H1 (cell line): Measurements from ENCODE around the gene GREM2. TPM values are rescaled to one million over a fixed set of nuclear protein-coding genes. Genes with fewer than 3 reads are reported as not detected.

Experiments
- CTCF ChIA-PET: fragments of 300-600 bp; sonication (Branson Sonifier 250); formaldehyde crosslinking; loops from one replicate; lab custom pipeline; 2021; ENCODE audit not compliant: partially characterized antibody; lab: Charles Lee
- POLR2A ChIA-PET: fragments of 300-600 bp; sonication (Branson Sonifier 250); formaldehyde crosslinking; loops from one replicate; lab custom pipeline; 2021; ENCODE audit warnings: inconsistent platforms; ENCODE audit not compliant: partially characterized antibody; lab: Charles Lee
- DNase-seq, 2 experiments: peaks; one replicate each; pipeline versions ENCODE4 v3.0.0 to v3.0.0-alpha.2; 2010 to 2022; ENCODE audit warnings: low spot score in 2 of 2, low read depth in 1 of 2, mixed read lengths in 1 of 2
- FAIRE-seq: peaks from 2 replicates; lab custom pipeline; 2011; peaks lifted over from hg19 to GRCh38; lab: Jason Lieb, UNC
- H2AFZ ChIP-seq: 2 replicates; pipeline ENCODE4 v1.8.1; 2012; ENCODE audit warnings: low read length, inconsistent platforms
- H2AK5ac ChIP-seq: 2 replicates; pipeline ENCODE4 v1.6.1; 2013; ENCODE audit warnings: low read depth, low read length
- H2BK120ac ChIP-seq: replicated peaks from 2 replicates; pipeline ENCODE3; 2013; ENCODE audit warnings: low read depth, low read length, inconsistent platforms
- H2BK12ac ChIP-seq: 2 replicates; pipeline ENCODE4 v1.6.1; 2013; ENCODE audit warnings: low read depth, low read length
- H2BK15ac ChIP-seq: 2 replicates; pipeline ENCODE4 v1.6.1; 2013; ENCODE audit warnings: low read length
- H2BK20ac ChIP-seq: 2 replicates; pipeline ENCODE4 v1.6.1; 2013; ENCODE audit warnings: low read length
- H2BK5ac ChIP-seq: 2 replicates; pipeline ENCODE4 v1.6.1; 2013; ENCODE audit warnings: low read depth, low read length
- H3K14ac ChIP-seq: 2 replicates; pipeline ENCODE4 v1.6.1; 2013; ENCODE audit warnings: inconsistent platforms; ENCODE audit not compliant: insufficient read length
- H3K18ac ChIP-seq: 2 replicates; pipeline ENCODE4 v1.6.1; 2013; ENCODE audit warnings: low read length; ENCODE audit errors: extremely low read depth
- H3K23ac ChIP-seq: 2 replicates; pipeline ENCODE4 v1.6.1; 2013; ENCODE audit warnings: inconsistent platforms; ENCODE audit not compliant: insufficient read length
- H3K23me2 ChIP-seq: 2 replicates; pipeline ENCODE4 v1.6.1; 2013; ENCODE audit warnings: low read depth, low read length
- H3K27ac ChIP-seq: 2 replicates; pipeline ENCODE4 v1.6.1; 2011; ENCODE audit warnings: low read depth, low read length, inconsistent platforms
- H3K27me3 ChIP-seq, 4 experiments: replicated peaks in 1 of 4; 1 replicate in 1 of 4; 2 replicates in 3 of 4; pipeline versions ENCODE4 v1.6.1 to v1.8.1; 2011 to 2013; ENCODE audit warnings: low read length in 3 of 4, mild to moderate bottlenecking in 3 of 4, inconsistent platforms in 2 of 4, mixed read lengths in 2 of 4, moderate library complexity in 1 of 4; ENCODE audit not compliant: control insufficient read depth in 3 of 4, insufficient read depth in 3 of 4; ENCODE audit errors: extremely low read depth in 1 of 4
- H3K36me3 ChIP-seq, 4 experiments: 2 replicates each; pipeline versions ENCODE4 v1.6.1 to v1.8.1; 2011 to 2013; ENCODE audit warnings: mild to moderate bottlenecking in 4 of 4, low read length in 3 of 4, moderate library complexity in 2 of 4, control low read depth in 1 of 4, inconsistent platforms in 1 of 4; ENCODE audit not compliant: insufficient read depth in 4 of 4, control insufficient read depth in 2 of 4
- H3K4ac ChIP-seq: replicated peaks from 2 replicates; pipeline ENCODE3; 2013; ENCODE audit warnings: low read length, low read depth, mixed read lengths, inconsistent platforms; ENCODE audit not compliant: insufficient read length
- H3K4me1 ChIP-seq, 4 experiments: replicated peaks in 1 of 4; 1 replicate in 1 of 4; 2 replicates in 3 of 4; pipeline versions ENCODE4 v1.6.1 to v1.8.1; 2011 to 2013; ENCODE audit warnings: low read length in 3 of 4, inconsistent platforms in 2 of 4, mixed read lengths in 1 of 4; ENCODE audit not compliant: insufficient read depth in 4 of 4, control insufficient read depth in 3 of 4
- H3K4me2 ChIP-seq, 2 experiments: 2 replicates each; pipeline versions ENCODE4 v1.6.1 to v1.8.1; 2011 to 2013; ENCODE audit warnings: low read depth in 2 of 2, low read length in 2 of 2, control low read depth in 1 of 2, inconsistent platforms in 1 of 2, mild to moderate bottlenecking in 1 of 2; ENCODE audit not compliant: insufficient read depth in 1 of 2
- H3K4me3 ChIP-seq, 4 experiments: fragments of 200-600, 300-600 bp in 1 of 4; sonication (generic), shearing (Covaris generic), sonication (Bioruptor Twin) in 1 of 4; 2 replicates each; pipeline versions ENCODE4 v1.5.1 to v1.8.1; 2011 to 2016; ENCODE audit warnings: low read length in 4 of 4, low read depth in 3 of 4, control low read depth in 2 of 4, inconsistent platforms in 2 of 4, mild to moderate bottlenecking in 2 of 4, mixed read lengths in 1 of 4, moderate library complexity in 1 of 4; ENCODE audit not compliant: insufficient read depth in 2 of 4; ENCODE audit errors: extremely low read depth in 1 of 4
- H3K56ac ChIP-seq: replicated peaks from 2 replicates; pipeline ENCODE3; 2013; ENCODE audit warnings: low read depth, mild to moderate bottlenecking, mixed read lengths, low read length, inconsistent platforms; ENCODE audit not compliant: insufficient read length
- H3K79me1 ChIP-seq: 2 replicates; pipeline ENCODE4 v1.6.1; 2013; ENCODE audit warnings: low read depth, low read length, control low read depth
- H3K79me2 ChIP-seq, 2 experiments: 2 replicates each; pipeline versions ENCODE4 v1.6.1 to v1.8.1; 2012 to 2013; ENCODE audit warnings: low read length in 2 of 2, mild to moderate bottlenecking in 2 of 2, inconsistent platforms in 1 of 2; ENCODE audit not compliant: insufficient read depth in 2 of 2, control insufficient read depth in 1 of 2
- H3K9ac ChIP-seq, 4 experiments: replicated peaks in 1 of 4; 1 replicate in 1 of 4; 2 replicates in 3 of 4; pipeline versions ENCODE4 v1.6.1 to v1.8.1; 2011 to 2013; ENCODE audit warnings: low read depth in 3 of 4, low read length in 3 of 4, control low read depth in 2 of 4, mild to moderate bottlenecking in 2 of 4, moderate library complexity in 2 of 4, inconsistent platforms in 1 of 4; ENCODE audit errors: extremely low read depth in 1 of 4
- H3K9me3 ChIP-seq, 2 experiments: 2 replicates each; pipeline versions ENCODE4 v1.6.1 to v1.8.1; 2012 to 2013; ENCODE audit warnings: mild to moderate bottlenecking in 2 of 2, moderate library complexity in 2 of 2, control low read depth in 1 of 2, inconsistent platforms in 1 of 2, low read depth in 1 of 2, low read length in 1 of 2, mixed read lengths in 1 of 2; ENCODE audit not compliant: insufficient read depth in 2 of 2
- H4K20me1 ChIP-seq, 2 experiments: replicated peaks in 1 of 2; 2 replicates each; pipeline versions ENCODE3 to v1.8.1; 2011 to 2013; ENCODE audit warnings: inconsistent platforms in 2 of 2, low read length in 2 of 2, mild to moderate bottlenecking in 1 of 2; ENCODE audit not compliant: insufficient read depth in 2 of 2, control insufficient read depth in 1 of 2
- H4K5ac ChIP-seq: 2 replicates; pipeline ENCODE4 v1.6.1; 2013; ENCODE audit warnings: low read length, low read depth, mixed read lengths, inconsistent platforms; ENCODE audit not compliant: insufficient read length
- H4K8ac ChIP-seq: 2 replicates; pipeline ENCODE4 v1.8.0; 2013; ENCODE audit warnings: mild to moderate bottlenecking, moderate library complexity, low read length, inconsistent platforms; ENCODE audit not compliant: insufficient read depth; ENCODE audit errors: extremely low read depth
- H4K91ac ChIP-seq: replicated peaks from 2 replicates; pipeline ENCODE3; 2013; ENCODE audit warnings: low read length, mixed read lengths, inconsistent platforms; ENCODE audit not compliant: insufficient read length
- EGR1 ChIP-seq: IDR thresholded peaks from 2 replicates; pipeline ENCODE4 v1.6.1; 2011; ENCODE audit warnings: low read depth, low read length, borderline replicate concordance
- EP300 ChIP-seq, 2 experiments: IDR thresholded peaks; 1 replicate in 1 of 2; 2 replicates in 1 of 2; pipeline ENCODE4 v1.6.1; 2011 to 2012; ENCODE audit warnings: low read depth in 2 of 2, low read length in 2 of 2, mild to moderate bottlenecking in 2 of 2, borderline replicate concordance in 1 of 2, inconsistent platforms in 1 of 2, moderate library complexity in 1 of 2
- KDM4A ChIP-seq: IDR thresholded peaks from one replicate; pipeline ENCODE4 v1.7.1; 2012; ENCODE audit warnings: low read depth, mild to moderate bottlenecking, moderate library complexity, low read length, inconsistent platforms; ENCODE audit not compliant: severe bottlenecking
- WGBS, 2 experiments: shearing (Covaris generic) in 1 of 2; methylation state at CpG; one replicate each; pipeline versions ENCODE4 v1.1.6 to v1.1.7; 2013 to 2015; ENCODE audit warnings: low lambda C conversion rate in 2 of 2, mixed read lengths in 2 of 2, inconsistent platforms in 1 of 2, low coverage in 1 of 2, missing lambda C conversion rate in 1 of 2; ENCODE audit not compliant: insufficient replicate concordance in 2 of 2, insufficient coverage in 1 of 2, insufficient read length in 1 of 2; ENCODE audit errors: extremely low coverage in 1 of 2, missing lambda C conversion rate in 1 of 2; 5-methylcytosine and 5-hydroxymethylcytosine counted together
- polyA plus RNA-seq, 7 experiments: library from polyadenylated mRNA; depleted of rRNA in 3 of 7; stranded (reverse) in 5 of 7; unstranded in 2 of 7; fragments of >200 nt in 5 of 7; fragments of 200-250 nt in 2 of 7; gene quantifications; 1 replicate in 5 of 7; 2 replicates in 1 of 7; 4 replicates in 1 of 7; pipeline versions ENCODE4 v1.2.1 to v1.2.3, GENCODE V29; 2011 to 2013; ENCODE audit warnings: missing spikeins in 2 of 7, mixed read lengths in 2 of 7
- total RNA-seq: library from RNA; stranded (reverse); fragmentation: NEBNext Ultra II Directional; extraction: Animal tissue kit (Norgen Biotek cat#: 25700); gene quantifications from 2 replicates; pipeline ENCODE4 v1.2.1, GENCODE V29; 2021
- TF ChIP-seq, protein P1 (sequence below): IDR thresholded peaks from 2 replicates; pipeline ENCODE4 v1.6.1; 2012; ENCODE audit warnings: inconsistent platforms
- TF ChIP-seq, protein P2 (sequence below): IDR thresholded peaks from 2 replicates; pipeline ENCODE4 v1.6.1; 2012; ENCODE audit warnings: low read length, inconsistent platforms

Gene GREM2
- total and polyA plus RNA-seq, 2 of the 8 experiments (the other 6 are each of a cell fraction or from before 2014, with no cell fraction given), result 0.05 TPM; not detected in 1

DNA sequence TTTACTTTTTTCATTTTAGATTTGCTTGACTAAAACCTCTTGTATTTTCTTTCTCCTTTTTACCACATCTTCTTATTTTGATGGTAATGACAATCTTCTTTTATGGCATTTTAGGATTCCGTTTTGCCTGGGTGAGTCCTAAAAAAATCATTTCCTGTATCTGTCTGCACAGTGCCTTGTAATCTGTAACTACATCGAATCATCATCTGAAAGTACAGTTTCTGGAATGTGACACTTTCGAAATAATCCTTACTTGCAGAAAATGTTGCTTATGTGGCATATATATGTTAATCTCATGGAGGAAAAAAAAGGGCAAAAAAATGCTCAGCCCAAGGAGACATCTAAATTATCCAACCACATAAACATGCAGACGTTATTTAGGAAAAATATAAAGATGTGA, 29.0 kb downstream of the GREM2 start:
- no peak overlapping the region for H3K4me2 ChIP-seq
- CTCF ChIA-PET, result interaction anchor here (0.6 to 1.3 kb wide), 2 partner anchors 20 to 28 kb away, joined by 3 to 4 read pairs; no protein-coding TSS in a partner anchor

More for the DNA sequence above, 29.0 kb downstream of the GREM2 start:
- no peak overlapping the region for H3K4ac ChIP-seq
- no peaks in the 10 kb centered on the region for H3K9me3 ChIP-seq
- H2AFZ ChIP-seq, result no peak overlapping the region
- no peak overlapping the region for H3K27ac ChIP-seq
- no peaks in the 10 kb centered on the region for H3K23me2 ChIP-seq
- H3K56ac ChIP-seq, result no peak overlapping the region
- no peak overlapping the region for H2BK12ac ChIP-seq
- no peak for DNase-seq
- H2AK5ac ChIP-seq, result no peak overlapping the region
- no peak overlapping the region for H2BK120ac ChIP-seq
- no peaks in the 10 kb centered on the region for H3K4me1 ChIP-seq
- H4K91ac ChIP-seq, result no peak overlapping the region
- no peak overlapping the region for H3K14ac ChIP-seq
- no peaks in the 10 kb centered on the region for H4K20me1 ChIP-seq
- no peak overlapping the region for H2BK20ac ChIP-seq
- TF ChIP-seq, protein P1, sequence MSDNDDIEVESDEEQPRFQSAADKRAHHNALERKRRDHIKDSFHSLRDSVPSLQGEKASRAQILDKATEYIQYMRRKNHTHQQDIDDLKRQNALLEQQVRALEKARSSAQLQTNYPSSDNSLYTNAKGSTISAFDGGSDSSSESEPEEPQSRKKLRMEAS, result no peak
- TF ChIP-seq, protein P2, sequence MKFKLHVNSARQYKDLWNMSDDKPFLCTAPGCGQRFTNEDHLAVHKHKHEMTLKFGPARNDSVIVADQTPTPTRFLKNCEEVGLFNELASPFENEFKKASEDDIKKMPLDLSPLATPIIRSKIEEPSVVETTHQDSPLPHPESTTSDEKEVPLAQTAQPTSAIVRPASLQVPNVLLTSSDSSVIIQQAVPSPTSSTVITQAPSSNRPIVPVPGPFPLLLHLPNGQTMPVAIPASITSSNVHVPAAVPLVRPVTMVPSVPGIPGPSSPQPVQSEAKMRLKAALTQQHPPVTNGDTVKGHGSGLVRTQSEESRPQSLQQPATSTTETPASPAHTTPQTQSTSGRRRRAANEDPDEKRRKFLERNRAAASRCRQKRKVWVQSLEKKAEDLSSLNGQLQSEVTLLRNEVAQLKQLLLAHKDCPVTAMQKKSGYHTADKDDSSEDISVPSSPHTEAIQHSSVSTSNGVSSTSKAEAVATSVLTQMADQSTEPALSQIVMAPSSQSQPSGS, result no peak
- TF ChIP-seq KDM4A (no peak), EGR1 (no peak), EP300 (IDR thresholded peaks at IDR 0.05; ENCODE audit: borderline replicate concordance in 1 of 2, low read depth in 2 of 2, low read length in 2 of 2) (no peak)
- H4K5ac ChIP-seq, result no peak overlapping the region
- 85% methylated on average over 4 of the region's 4 CpGs; no CpG with 5 or more reads in 1 of the 2 experiments for WGBS, 2 experiments
- H3K79me1 ChIP-seq, result no peaks in the 10 kb centered on the region
- POLR2A ChIA-PET, result no interaction called here
- H3K4me3 ChIP-seq, result no peak overlapping the region
- no peak overlapping the region for H3K9ac ChIP-seq
- FAIRE-seq, result no peak
- H2BK5ac ChIP-seq, result no peak overlapping the region
- no peak overlapping the region for H4K8ac ChIP-seq
- H3K36me3 ChIP-seq, result no peaks in the 10 kb centered on the region
- no peak overlapping the region for H2BK15ac ChIP-seq
- no peaks in the 10 kb centered on the region for H3K27me3 ChIP-seq
- H3K23ac ChIP-seq, result no peak overlapping the region
- H3K18ac ChIP-seq, result no peak overlapping the region
- no peaks in the 10 kb centered on the region for H3K79me2 ChIP-seq
